Subcutaneous abdominal adipose tissue (tissue), 5 donors: ENCODE results near the gene DTL.

Source experiments
- H3K27ac ChIP-seq: one replicate; pipeline ENCODE4 v1.7.0; 2013; ENCODE audit warnings: low read depth, mild to moderate bottlenecking, inconsistent platforms, low read length, moderate library complexity
- H3K27me3 ChIP-seq, 5 donors: one replicate each; pipeline ENCODE4 v1.7.0; 2013; ENCODE audit warnings: low read length in 5 of 5, inconsistent platforms in 1 of 5; ENCODE audit not compliant: control insufficient read depth in 5 of 5, insufficient read depth in 4 of 5
- H3K36me3 ChIP-seq, 5 donors: one replicate each; pipeline ENCODE4 v1.7.0; 2013; ENCODE audit warnings: low read length in 5 of 5; ENCODE audit not compliant: control insufficient read depth in 5 of 5, insufficient read depth in 5 of 5
- H3K4me1 ChIP-seq, 5 donors: one replicate each; pipeline ENCODE4 v1.7.0; 2013; ENCODE audit warnings: low read length in 5 of 5, mild to moderate bottlenecking in 3 of 5, moderate library complexity in 1 of 5; ENCODE audit not compliant: control insufficient read depth in 5 of 5, insufficient read depth in 5 of 5
- H3K4me3 ChIP-seq, 5 donors: one replicate each; pipeline ENCODE4 v1.7.0; 2013; ENCODE audit warnings: low read length in 5 of 5, low read depth in 1 of 5
- H3K9ac ChIP-seq, 5 donors: one replicate each; pipeline ENCODE4 v1.7.0; 2013; ENCODE audit warnings: low read length in 5 of 5, mild to moderate bottlenecking in 4 of 5, moderate library complexity in 3 of 5
- H3K9me3 ChIP-seq, 5 donors: one replicate each; pipeline ENCODE4 v1.7.0; 2013; ENCODE audit warnings: low read length in 5 of 5; ENCODE audit not compliant: control insufficient read depth in 5 of 5
- donor health status: healthy.
- donor health status: healthy.
- donor health status: healthy.
- donor health status: healthy.
- donor health status: healthy.

The DTL gene

GRCh38 chr1:212035835-212036605 is 472 bp downstream of the DTL start:
- Histone ChIP-seq H3K9ac (peak overlapping the region in 4 of 5 donors; percentile 62 to 81 (median 70)), H3K27ac (no peak overlapping the region), H3K9me3 (no peaks in the 10 kb centered on the region), H3K4me1 (peaks cover 2 to 23% (median 16%) of the 10 kb centered on the region in 5 donors), H3K4me3 (peak overlapping the region; percentile 55 to 92 (median 89)), H3K36me3 (no peaks in the 10 kb centered on the region), H3K27me3 (no peaks in the 10 kb centered on the region)

GRCh38 chr1:212037900-212038299 is 2.4 kb downstream of the DTL start:
- Histone ChIP-seq H3K27ac (no peak overlapping the region), H3K4me1 (peaks cover 2 to 17% (median 16%) of the 10 kb centered on the region in 5 donors), H3K9ac (no peak overlapping the region), H3K4me3 (no peak overlapping the region), H3K9me3 (no peaks in the 10 kb centered on the region), H3K36me3 (no peaks in the 10 kb centered on the region), H3K27me3 (no peaks in the 10 kb centered on the region)

GRCh38 chr1:212039622-212040021 is 4.1 kb downstream of the DTL start:
- Histone ChIP-seq H3K27me3 (no peaks in the 10 kb centered on the region), H3K4me3 (no peak overlapping the region), H3K36me3 (no peaks in the 10 kb centered on the region), H3K4me1 (peaks cover 2 to 10% (median 9%) of the 10 kb centered on the region in 5 donors), H3K9ac (no peak overlapping the region), H3K27ac (no peak overlapping the region), H3K9me3 (no peaks in the 10 kb centered on the region)

GRCh38 chr1:212040629-212041412 is 5.3 kb downstream of the DTL start:
- Histone ChIP-seq H3K4me3 (no peak overlapping the region), H3K4me1 (peaks cover 2 to 7% (median 5%) of the 10 kb centered on the region in 5 donors), H3K27ac (no peak overlapping the region), H3K9me3 (no peaks in the 10 kb centered on the region), H3K27me3 (no peaks in the 10 kb centered on the region), H3K9ac (no peak overlapping the region), H3K36me3 (no peaks in the 10 kb centered on the region)

- Histone ChIP-seq H3K9ac (no peak overlapping the region), H3K27me3 (no peaks in the 10 kb centered on the region), H3K36me3 (no peaks in the 10 kb centered on the region), H3K4me1 (no peaks in the 10 kb centered on the region), H3K9me3 (no peaks in the 10 kb centered on the region), H3K27ac (no peak overlapping the region), H3K4me3 (no peak overlapping the region)
Measured at GRCh38 chr1:212042436-212042835, 6.9 kb downstream of the DTL start.

GRCh38 chr1:212044851-212045250 is 9.3 kb downstream of the DTL start:
- H3K27ac ChIP-seq = no peak overlapping the region

GRCh38 chr1:212045981-212046380 is 10.4 kb downstream of the DTL start:
- Histone ChIP-seq H3K36me3 (no peaks in the 10 kb centered on the region), H3K4me3 (no peak overlapping the region), H3K9me3 (no peaks in the 10 kb centered on the region), H3K27ac (no peak overlapping the region), H3K27me3 (no peaks in the 10 kb centered on the region), H3K4me1 (no peaks in the 10 kb centered on the region), H3K9ac (no peak overlapping the region)

More at GRCh38 chr1:212044851-212045250, 9.3 kb downstream of the DTL start:
- H3K36me3 ChIP-seq = no peaks in the 10 kb centered on the region
- no peak overlapping the region for H3K4me3 ChIP-seq
- H3K4me1 ChIP-seq = no peaks in the 10 kb centered on the region
- H3K27me3 ChIP-seq = no peaks in the 10 kb centered on the region
- H3K9me3 ChIP-seq = no peaks in the 10 kb centered on the region
- no peak overlapping the region for H3K9ac ChIP-seq

- no peaks in the 10 kb centered on the region for H3K27me3 ChIP-seq
- no peak overlapping the region for H3K4me3 ChIP-seq
- peaks cover 2 to 9% (median 7%) of the 10 kb centered on the region in 5 donors for H3K9me3 ChIP-seq
- H3K36me3 ChIP-seq = no peaks in the 10 kb centered on the region
- no peak overlapping the region for H3K27ac ChIP-seq
- H3K4me1 ChIP-seq = no peaks in the 10 kb centered on the region
- no peak overlapping the region for H3K9ac ChIP-seq
Measured at GRCh38 chr1:212053993-212054392, 18.4 kb downstream of the DTL start.

- Histone ChIP-seq H3K4me1 (no peaks in the 10 kb centered on the region), H3K9ac (no peak overlapping the region), H3K9me3 (peaks cover 2 to 9% (median 7%) of the 10 kb centered on the region in 5 donors), H3K4me3 (no peak overlapping the region), H3K27me3 (no peaks in the 10 kb centered on the region), H3K27ac (no peak overlapping the region), H3K36me3 (no peaks in the 10 kb centered on the region)
Measured at GRCh38 chr1:212055333-212055732, 19.8 kb downstream of the DTL start.
